C4-2B (cell line): Measurements from ENCODE around the gene PLGRKT.

Experiments used
- CTCF ChIP-seq: fragments of 450-650 bp; conservative IDR thresholded peaks from 2 replicates; pipeline ENCODE4 v1.5.1; 2017; ENCODE audit warnings: mild to moderate bottlenecking
- ZFX ChIP-seq: fragments of 450-650 bp; IDR thresholded peaks from 2 replicates; pipeline ENCODE4 v1.6.1; 2017

GRCh38 chr9:5355817-5356216 lies 81.9 kb downstream of the PLGRKT start:
- TF ChIP-seq CTCF = no peak
- TF ChIP-seq ZFX = no peak
